ENCODE data around the gene GCLM.

DNA sequence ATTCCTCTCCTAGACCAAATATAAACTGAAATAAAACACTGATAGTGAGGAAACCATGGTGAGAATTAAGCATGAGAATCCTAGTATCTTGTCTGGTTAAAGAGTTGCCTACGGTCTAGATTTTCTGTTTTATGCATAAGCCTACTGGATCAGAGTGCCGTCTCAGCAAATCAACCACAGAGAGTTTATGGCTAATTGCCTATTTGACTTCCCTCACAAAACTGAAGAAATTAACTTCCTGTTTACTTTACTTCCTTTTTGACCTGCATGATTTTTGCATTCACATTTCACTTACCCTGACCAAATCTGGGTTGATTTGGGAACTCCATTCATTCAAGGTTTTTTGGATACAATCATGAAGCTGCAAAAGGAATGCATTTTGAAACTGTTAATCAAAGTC lies 5.0 kb downstream of the GCLM start:
- TF ChIP-seq GATA3 (IDR thresholded peaks at IDR 0.05; ENCODE audit: low read depth, low read length) (no peak), GATA2 (IDR thresholded peaks at IDR 0.05; ENCODE audit: low read depth, low read length) (no peak)

All from SH-SY5Y (cell line).